Metanephros (tissue), 1 donor: Measurements from ENCODE around the gene DZIP1. TPM values are rescaled to one million over a fixed set of nuclear protein-coding genes. Genes with fewer than 3 reads are reported as not detected.

Experiments used
- total RNA-seq: library from RNA; depleted of rRNA; stranded (reverse); fragments of >200 nt; gene quantifications from one replicate; pipeline ENCODE4 v1.2.3, GENCODE V29; 2014

DZIP1 gene, protein sequence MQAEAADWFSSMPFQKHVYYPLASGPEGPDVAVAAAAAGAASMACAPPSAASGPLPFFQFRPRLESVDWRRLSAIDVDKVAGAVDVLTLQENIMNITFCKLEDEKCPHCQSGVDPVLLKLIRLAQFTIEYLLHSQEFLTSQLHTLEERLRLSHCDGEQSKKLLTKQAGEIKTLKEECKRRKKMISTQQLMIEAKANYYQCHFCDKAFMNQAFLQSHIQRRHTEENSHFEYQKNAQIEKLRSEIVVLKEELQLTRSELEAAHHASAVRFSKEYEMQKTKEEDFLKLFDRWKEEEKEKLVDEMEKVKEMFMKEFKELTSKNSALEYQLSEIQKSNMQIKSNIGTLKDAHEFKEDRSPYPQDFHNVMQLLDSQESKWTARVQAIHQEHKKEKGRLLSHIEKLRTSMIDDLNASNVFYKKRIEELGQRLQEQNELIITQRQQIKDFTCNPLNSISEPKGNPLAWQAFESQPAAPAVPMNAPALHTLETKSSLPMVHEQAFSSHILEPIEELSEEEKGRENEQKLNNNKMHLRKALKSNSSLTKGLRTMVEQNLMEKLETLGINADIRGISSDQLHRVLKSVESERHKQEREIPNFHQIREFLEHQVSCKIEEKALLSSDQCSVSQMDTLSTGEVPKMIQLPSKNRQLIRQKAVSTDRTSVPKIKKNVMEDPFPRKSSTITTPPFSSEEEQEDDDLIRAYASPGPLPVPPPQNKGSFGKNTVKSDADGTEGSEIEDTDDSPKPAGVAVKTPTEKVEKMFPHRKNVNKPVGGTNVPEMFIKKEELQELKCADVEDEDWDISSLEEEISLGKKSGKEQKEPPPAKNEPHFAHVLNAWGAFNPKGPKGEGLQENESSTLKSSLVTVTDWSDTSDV
- 47.5 TPM for total RNA-seq

DNA sequence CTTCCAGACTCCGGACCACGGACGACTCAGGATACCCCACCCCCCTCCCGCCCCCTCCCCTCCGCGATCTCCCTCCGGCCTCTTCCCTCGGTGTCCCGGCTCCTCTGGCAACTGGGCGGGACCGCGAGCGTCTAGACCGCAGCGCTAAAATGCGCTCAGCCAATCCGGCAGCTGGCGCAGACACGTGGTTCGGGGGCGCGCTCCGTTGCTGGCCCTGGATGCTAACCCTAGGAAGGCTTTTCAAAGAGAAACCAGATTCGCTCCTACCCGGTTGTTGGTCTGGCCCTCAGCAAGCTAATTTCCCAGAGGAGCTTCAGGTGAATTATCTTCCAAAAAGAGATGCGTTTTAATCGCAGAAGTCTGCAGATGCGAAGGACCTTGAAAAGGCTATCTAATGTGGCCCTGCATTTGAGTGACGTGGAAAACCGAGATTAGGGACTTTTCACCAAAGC lies at the start of gene DZIP1:
TSS of gene DZIP1 (minus strand) at position 106 of the 452 bp plus-strand sequence. CDS start 2,677 bp downstream, outside the sequence.

DNA sequence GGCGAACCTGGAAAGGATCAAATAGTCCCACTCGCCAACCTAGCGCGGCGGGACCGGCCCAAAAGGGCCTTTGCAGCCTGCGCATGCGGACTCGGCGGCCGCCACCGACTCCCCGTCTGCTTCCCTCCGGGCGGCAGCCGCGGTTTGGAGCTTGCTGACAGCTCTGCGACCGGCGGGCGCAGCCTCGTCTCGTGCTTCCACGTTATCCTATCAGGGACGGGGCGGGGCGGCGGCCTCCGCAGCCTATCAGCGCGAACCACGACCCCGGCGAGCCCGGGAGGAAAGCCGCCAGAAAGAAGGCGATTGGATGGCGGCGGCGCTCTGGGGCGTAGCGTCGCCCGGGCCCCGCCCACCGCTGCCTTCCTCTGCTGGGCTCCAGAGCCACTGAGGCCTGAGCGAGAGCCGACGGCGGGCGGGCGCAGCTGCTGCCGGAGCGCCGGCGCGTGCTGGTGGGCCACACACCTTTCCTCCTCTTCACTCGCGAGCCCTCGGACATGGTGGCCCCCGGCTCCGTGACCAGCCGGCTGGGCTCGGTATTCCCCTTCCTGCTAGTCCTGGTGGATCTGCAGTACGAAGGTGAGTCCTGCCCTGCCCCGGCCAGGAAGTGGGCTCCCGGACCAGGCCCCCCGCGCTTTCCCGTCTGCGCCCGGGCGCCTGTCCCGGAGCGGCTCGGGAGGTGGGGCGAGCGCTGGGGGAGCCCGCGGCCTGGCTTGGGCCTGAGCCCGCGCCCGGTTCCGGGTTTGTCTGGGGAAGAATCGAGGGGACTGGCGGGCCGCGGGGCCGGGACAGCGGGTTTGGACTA lies 32.5 kb upstream of the DZIP1 start, which contains the start of gene DNAJC3:
TSS of gene DNAJC3 (plus strand) at position 378 of the 802 bp plus-strand sequence. CDS start at position 495, 117 bp downstream.

DNA sequence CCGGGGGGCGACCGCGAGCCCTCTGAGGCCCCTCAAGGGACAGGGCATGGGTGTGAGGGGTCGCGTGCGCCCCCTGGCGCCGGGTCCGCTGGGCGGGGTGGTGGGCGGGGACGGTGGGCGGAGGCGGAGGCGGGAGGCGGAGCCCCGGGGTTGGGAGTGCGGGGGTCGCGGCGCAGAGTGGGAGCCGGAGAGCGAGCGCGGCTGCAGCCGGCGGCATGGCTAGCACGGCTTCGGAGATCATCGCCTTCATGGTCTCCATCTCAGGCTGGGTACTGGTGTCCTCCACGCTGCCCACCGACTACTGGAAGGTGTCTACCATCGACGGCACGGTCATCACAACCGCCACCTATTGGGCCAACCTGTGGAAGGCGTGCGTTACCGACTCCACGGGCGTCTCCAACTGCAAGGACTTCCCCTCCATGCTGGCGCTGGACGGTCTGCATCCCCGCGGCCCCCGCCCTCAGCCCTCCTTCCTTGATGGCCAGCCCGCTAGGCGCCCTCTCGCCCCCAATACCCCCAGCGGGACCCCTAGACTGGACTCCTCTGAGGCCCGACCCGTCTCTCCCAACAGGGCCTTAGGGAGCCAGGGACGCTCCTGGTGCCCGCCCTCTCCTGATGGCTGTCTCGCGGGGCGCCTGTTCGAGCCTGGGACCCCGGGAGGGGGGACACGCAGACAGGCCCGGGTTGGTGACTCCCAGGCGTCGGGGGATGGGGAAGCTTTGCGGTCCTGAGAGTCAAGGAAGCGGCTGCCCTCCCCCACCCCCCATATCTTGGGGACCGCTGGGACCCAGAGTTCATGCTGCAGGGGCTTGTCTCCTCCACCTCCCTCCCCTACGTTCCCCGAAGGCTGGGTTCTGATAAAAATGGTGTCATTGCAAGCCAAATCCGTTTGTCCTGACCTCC lies 91.7 kb downstream of the DZIP1 start, which contains the start of gene CLDN10:
TSS of gene CLDN10 (plus strand) at position 182 of the 903 bp plus-strand sequence. CDS start at position 216, 34 bp downstream.

Other genes with a start within 250 kb of the DZIP1 start
- gene CLDN10, start 92.0 kb downstream of the DZIP1 start, total RNA-seq, result 94.9 TPM
- gene DNAJC3, start 32.4 kb upstream of the DZIP1 start, total RNA-seq, result 40.9 TPM